B cell (primary cell): ENCODE measurements around the gene CRYGD. TPM values are rescaled to one million over a fixed set of nuclear protein-coding genes. Genes with fewer than 3 reads are reported as not detected.

ENCODE experiments used
- ATAC-seq: fragments of 200-7000 bp; cut with Tn5 transposase; one replicate; pipeline ENCODE4 v1.10.0; 2021; ENCODE audit warnings: low read depth, mild to moderate bottlenecking, moderate number of reproducible peaks, moderate library complexity
- CTCF ChIA-PET: fragments of 350-600 bp; sonication (Branson Sonifier 250); formaldehyde crosslinking; loops from one replicate; lab custom pipeline; 2021; ENCODE audit warnings: antibody characterized with exemption, inconsistent platforms; lab: Charles Lee
- POLR2A ChIA-PET: fragments of 350-600 bp; sonication (Branson Sonifier 250); formaldehyde crosslinking; loops from one replicate; lab custom pipeline; 2021; ENCODE audit warnings: antibody characterized with exemption; lab: Charles Lee
- DNase-seq: peaks from one replicate; pipeline ENCODE4 v3.0.0; 2013
- H2AFZ ChIP-seq: 2 replicates; pipeline ENCODE4 v1.6.1; 2012; ENCODE audit warnings: mild to moderate bottlenecking, low read depth, low read length; ENCODE audit not compliant: insufficient read depth, poor library complexity, severe bottlenecking
- H3K27ac ChIP-seq, 2 donors: 1 replicate in 1 of 2; 2 replicates in 1 of 2; pipeline ENCODE4 v1.5.1; 2012 to 2013; ENCODE audit warnings: low read length in 2 of 2, mild to moderate bottlenecking in 2 of 2, moderate library complexity in 1 of 2
- H3K27me3 ChIP-seq, 4 experiments: fragments of 200-600 bp in 1 of 4; sonication (generic) in 1 of 4; replicated peaks in 1 of 4; 1 replicate in 2 of 4; 2 replicates in 2 of 4; pipeline versions ENCODE4 v1.6.1 to v1.7.0; 2013 to 2016; ENCODE audit warnings: low read length in 3 of 4, mild to moderate bottlenecking in 2 of 4, mixed read lengths in 1 of 4, moderate library complexity in 1 of 4; ENCODE audit not compliant: insufficient read depth in 4 of 4, control insufficient read depth in 3 of 4; ENCODE audit errors: control extremely low read depth in 1 of 4
- H3K36me3 ChIP-seq, 2 experiments: replicated peaks in 1 of 2; 1 replicate in 1 of 2; 2 replicates in 1 of 2; pipeline versions ENCODE4 v1.6.1 to v1.7.1; 2013; ENCODE audit warnings: low read length in 1 of 2; ENCODE audit not compliant: insufficient read depth in 2 of 2, control insufficient read depth in 1 of 2; ENCODE audit errors: control extremely low read depth in 1 of 2, extremely low read depth in 1 of 2
- H3K4me1 ChIP-seq, 2 donors: fragments of 200-600 bp in 1 of 2; sonication (generic) in 1 of 2; 1 replicate in 1 of 2; 2 replicates in 1 of 2; pipeline versions ENCODE4 v1.5.1 to v1.6.1; 2013 to 2017; ENCODE audit warnings: low read length in 2 of 2; ENCODE audit not compliant: control insufficient read depth in 2 of 2, insufficient read depth in 2 of 2
- H3K4me2 ChIP-seq: replicated peaks from 2 replicates; pipeline ENCODE3; 2012; ENCODE audit warnings: mild to moderate bottlenecking, low read depth, low read length; ENCODE audit not compliant: poor library complexity, severe bottlenecking
- H3K4me3 ChIP-seq, 5 experiments: fragments of 200-600 bp in 1 of 5; sonication (generic) in 1 of 5; 1 replicate in 3 of 5; 2 replicates in 2 of 5; pipeline versions ENCODE4 v1.5.1 to v1.7.0; 2011 to 2016; ENCODE audit warnings: low read length in 4 of 5, mild to moderate bottlenecking in 4 of 5, low read depth in 2 of 5, control low read depth in 1 of 5, moderate library complexity in 1 of 5; ENCODE audit not compliant: insufficient read depth in 1 of 5; ENCODE audit errors: control extremely low read depth in 1 of 5, extremely low read depth in 1 of 5
- H3K79me2 ChIP-seq: fragments of 200-600 bp; sonication (generic); one replicate; pipeline ENCODE4 v1.6.0; 2016; ENCODE audit warnings: low read length; ENCODE audit not compliant: control insufficient read depth, insufficient read depth
- H3K9ac ChIP-seq: fragments of 200-600 bp; sonication (generic); 2 replicates; pipeline ENCODE4 v1.6.1; 2017; ENCODE audit warnings: mild to moderate bottlenecking, low read length, moderate library complexity
- H3K9me3 ChIP-seq, 3 donors: one replicate each; pipeline versions ENCODE4 v1.6.1 to v1.7.1; 2013; ENCODE audit warnings: low read length in 2 of 3; ENCODE audit not compliant: control insufficient read depth in 2 of 3, insufficient read depth in 1 of 3; ENCODE audit errors: control extremely low read depth in 1 of 3
- H4K20me1 ChIP-seq: 2 replicates; pipeline ENCODE4 v1.6.0; 2012; ENCODE audit warnings: mild to moderate bottlenecking, low read length; ENCODE audit not compliant: insufficient read depth, control insufficient read depth, poor library complexity, severe bottlenecking
- H3K27ac Mint-ChIP-seq: one replicate; pipeline ENCODE4 v1.8.0; 2021; ENCODE audit warnings: mixed read lengths
- H3K27me3 Mint-ChIP-seq: one replicate; pipeline ENCODE4 v1.8.0; 2021; ENCODE audit warnings: mixed read lengths
- H3K4me1 Mint-ChIP-seq: one replicate; pipeline ENCODE4 v1.8.0; 2021; ENCODE audit warnings: mixed read lengths
- H3K4me3 Mint-ChIP-seq: one replicate; pipeline ENCODE4 v1.8.0; 2021; ENCODE audit warnings: mixed read lengths
- H3K9me3 Mint-ChIP-seq: one replicate; pipeline ENCODE4 v1.8.0; 2022; ENCODE audit warnings: mixed read lengths; ENCODE audit not compliant: insufficient read depth
- EZH2 ChIP-seq: IDR thresholded peaks from 2 replicates; pipeline ENCODE4 v1.6.1; 2012; ENCODE audit warnings: borderline replicate concordance, low read depth, mild to moderate bottlenecking, moderate library complexity, low read length; ENCODE audit not compliant: insufficient read depth, poor library complexity, severe bottlenecking
- WGBS: methylation state at CpG from one replicate; pipeline ENCODE4 v1.1.5; 2013; ENCODE audit warnings: missing lambda C conversion rate; ENCODE audit not compliant: insufficient coverage; 5-methylcytosine and 5-hydroxymethylcytosine counted together
- intact Hi-C: fragments of 100-400 bp; cut with micrococcal nuclease; formaldehyde crosslinking; loops from one replicate; pipeline ENCODE4 v1.10.0; 2022
- polyA plus RNA-seq: library from polyadenylated mRNA; depleted of rRNA; stranded (reverse); fragments of >200 nt; gene quantifications from 2 replicates; pipeline ENCODE4 v1.2.3, GENCODE V29; 2012
- total RNA-seq, 2 donors: library from RNA; stranded (reverse); fragments of 120-200 nt in 1 of 2; gene quantifications; 1 replicate in 1 of 2; 2 replicates in 1 of 2; pipeline versions ENCODE4 v1.2.3 to v1.2.4, GENCODE V29; 2013 to 2022
- TF ChIP-seq, protein P1 (sequence below): fragments of 200-600 bp; IDR thresholded peaks from one replicate; pipeline ENCODE4 v1.8.0; 2022; ENCODE audit warnings: antibody characterized with exemption, mild to moderate bottlenecking

CRYGD gene
- total and polyA plus RNA-seq, 2 donors (not counting 1 experiment from before 2014, with no cell fraction given): not detected

DNA sequence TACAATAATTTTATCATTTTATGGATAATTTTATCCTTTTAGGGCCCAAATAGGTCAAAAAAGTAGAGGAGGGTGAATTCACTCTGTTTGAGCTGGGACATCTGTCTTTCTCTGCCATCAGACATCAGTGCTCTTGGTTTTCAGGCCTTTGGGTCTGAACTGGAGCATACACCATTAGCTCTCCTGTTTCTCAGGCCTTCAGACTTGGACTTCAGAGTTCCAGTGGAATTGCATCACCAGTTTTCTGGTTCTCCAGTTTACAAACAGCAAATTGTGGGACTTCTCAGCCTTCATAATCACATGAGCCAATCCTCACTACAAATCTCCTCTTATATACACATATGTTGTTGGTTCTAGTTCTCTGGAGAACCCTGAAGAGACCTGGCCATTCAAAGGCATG lies 33.9 kb downstream of the CRYGD start:
- no peaks in the 10 kb centered on the region for H3K4me1 Mint-ChIP-seq
- H3K27ac Mint-ChIP-seq: no peak overlapping the region

DNA sequence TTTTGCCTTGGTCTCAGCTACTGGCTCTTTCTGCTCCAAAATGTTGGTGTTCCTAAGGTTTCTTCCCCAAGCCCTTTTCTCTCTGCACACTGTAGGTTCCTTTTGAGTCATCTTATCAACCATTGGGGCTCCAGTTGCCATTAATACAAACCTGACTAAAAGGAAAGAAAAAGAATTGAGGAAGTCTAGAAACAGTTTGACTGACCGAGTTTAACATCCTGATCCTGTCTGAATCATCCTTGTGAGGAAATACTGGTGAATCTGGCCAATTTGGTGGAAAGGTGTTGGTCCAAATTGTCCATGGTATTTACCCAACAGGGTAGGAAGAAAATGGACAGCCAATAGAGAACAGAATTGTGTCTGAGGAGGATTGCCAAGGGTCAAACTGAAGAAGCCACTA lies 38.3 kb downstream of the CRYGD start:
- H3K4me3 ChIP-seq: no peak overlapping the region
- H3K4me1 ChIP-seq: no peaks in the 10 kb centered on the region
- no peak overlapping the region for H3K4me2 ChIP-seq
- DNase-seq (no peak), ATAC-seq (no peak)
- H3K9ac ChIP-seq: no peak overlapping the region
- peaks cover 0 to 3% (median 0%) of the 10 kb centered on the region in 4 experiments for H3K27me3 ChIP-seq
- Mint-ChIP-seq H3K4me3 (no peak overlapping the region), H3K4me1 (no peaks in the 10 kb centered on the region), H3K27ac (no peak overlapping the region), H3K27me3 (peaks cover 31% of the 10 kb centered on the region), H3K9me3 (peaks cover 3% of the 10 kb centered on the region)
- no peaks in the 10 kb centered on the region for H4K20me1 ChIP-seq
- no peak overlapping the region for H3K27ac ChIP-seq
- peaks cover 0 to 3% (median 2%) of the 10 kb centered on the region in 3 donors for H3K9me3 ChIP-seq
- no peak for TF ChIP-seq EZH2
- TF ChIP-seq, protein P1, sequence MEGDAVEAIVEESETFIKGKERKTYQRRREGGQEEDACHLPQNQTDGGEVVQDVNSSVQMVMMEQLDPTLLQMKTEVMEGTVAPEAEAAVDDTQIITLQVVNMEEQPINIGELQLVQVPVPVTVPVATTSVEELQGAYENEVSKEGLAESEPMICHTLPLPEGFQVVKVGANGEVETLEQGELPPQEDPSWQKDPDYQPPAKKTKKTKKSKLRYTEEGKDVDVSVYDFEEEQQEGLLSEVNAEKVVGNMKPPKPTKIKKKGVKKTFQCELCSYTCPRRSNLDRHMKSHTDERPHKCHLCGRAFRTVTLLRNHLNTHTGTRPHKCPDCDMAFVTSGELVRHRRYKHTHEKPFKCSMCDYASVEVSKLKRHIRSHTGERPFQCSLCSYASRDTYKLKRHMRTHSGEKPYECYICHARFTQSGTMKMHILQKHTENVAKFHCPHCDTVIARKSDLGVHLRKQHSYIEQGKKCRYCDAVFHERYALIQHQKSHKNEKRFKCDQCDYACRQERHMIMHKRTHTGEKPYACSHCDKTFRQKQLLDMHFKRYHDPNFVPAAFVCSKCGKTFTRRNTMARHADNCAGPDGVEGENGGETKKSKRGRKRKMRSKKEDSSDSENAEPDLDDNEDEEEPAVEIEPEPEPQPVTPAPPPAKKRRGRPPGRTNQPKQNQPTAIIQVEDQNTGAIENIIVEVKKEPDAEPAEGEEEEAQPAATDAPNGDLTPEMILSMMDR: no peak
- WGBS: 11% methylated on average over 1 of the region's 1 CpG
- intact Hi-C loops: no loop called here
- CTCF ChIA-PET: no interaction called here
- no peaks in the 10 kb centered on the region for H3K79me2 ChIP-seq
- H3K36me3 ChIP-seq: no peaks in the 10 kb centered on the region
- H2AFZ ChIP-seq: no peak overlapping the region
- POLR2A ChIA-PET: no interaction called here

More for the DNA sequence above, 33.9 kb downstream of the CRYGD start:
- no peak for ATAC-seq
- H3K27me3 Mint-ChIP-seq: peaks cover 8% of the 10 kb centered on the region
- CTCF ChIA-PET: no interaction called here
- Histone ChIP-seq H3K4me1 (no peaks in the 10 kb centered on the region), H2AFZ (no peak overlapping the region), H3K36me3 (no peaks in the 10 kb centered on the region), H3K9me3 (peaks cover 0 to 3% (median 1%) of the 10 kb centered on the region in 3 donors), H3K4me2 (no peak overlapping the region), H3K27ac (no peak overlapping the region), H3K27me3 (peaks cover 0 to 3% (median 0%) of the 10 kb centered on the region in 4 experiments), H3K79me2 (no peaks in the 10 kb centered on the region), H3K9ac (no peak overlapping the region), H4K20me1 (no peaks in the 10 kb centered on the region), H3K4me3 (no peak overlapping the region)
- no peak for TF ChIP-seq EZH2
- TF ChIP-seq, protein P1: no peak
- peaks cover 3% of the 10 kb centered on the region for H3K9me3 Mint-ChIP-seq
- no peak for DNase-seq
- intact Hi-C loops: no loop called here
- H3K4me3 Mint-ChIP-seq: no peak overlapping the region
- POLR2A ChIA-PET: no interaction called here
